Mesenchymal stem cell (in vitro differentiated cells and primary cell): Measurements from ENCODE around the gene UBE2F.

Experiments
- DNase-seq: peaks from one replicate; pipeline ENCODE4 v3.0.0-alpha.2; 2013
- H2AFZ ChIP-seq: one replicate; pipeline ENCODE4 v1.6.1; 2013; ENCODE audit warnings: low read depth, mild to moderate bottlenecking, control low read depth, inconsistent platforms, low read length, moderate library complexity
- H2AK5ac ChIP-seq: 2 replicates; pipeline ENCODE4 v1.6.1; 2013; ENCODE audit warnings: low read length, moderate library complexity, mild to moderate bottlenecking, inconsistent platforms; ENCODE audit not compliant: severe bottlenecking
- H2BK120ac ChIP-seq: one replicate; pipeline ENCODE4 v1.6.1; 2013; ENCODE audit warnings: low read depth, mild to moderate bottlenecking, inconsistent platforms, low read length, moderate library complexity
- H2BK12ac ChIP-seq, 2 experiments: one replicate each; pipeline ENCODE4 v1.6.1; 2013; ENCODE audit warnings: inconsistent platforms in 2 of 2, low read length in 2 of 2, mild to moderate bottlenecking in 2 of 2, moderate library complexity in 2 of 2, control low read depth in 1 of 2
- H2BK15ac ChIP-seq: one replicate; pipeline ENCODE4 v1.6.1; 2013; ENCODE audit warnings: mild to moderate bottlenecking, low read depth, inconsistent platforms; ENCODE audit not compliant: poor library complexity, severe bottlenecking
- H2BK5ac ChIP-seq: 2 replicates; pipeline ENCODE4 v1.6.1; 2013; ENCODE audit warnings: low read depth, mild to moderate bottlenecking, low read length, control low read depth, inconsistent platforms; ENCODE audit not compliant: poor library complexity, severe bottlenecking
- H3K14ac ChIP-seq, 2 experiments: one replicate each; pipeline ENCODE4 v1.6.1; 2013; ENCODE audit warnings: inconsistent platforms in 2 of 2, low read length in 2 of 2, control low read depth in 1 of 2, mild to moderate bottlenecking in 1 of 2, moderate library complexity in 1 of 2
- H3K18ac ChIP-seq, 2 experiments: one replicate each; pipeline ENCODE4 v1.6.1; 2013; ENCODE audit warnings: inconsistent platforms in 2 of 2, low read length in 2 of 2, control low read depth in 1 of 2, low read depth in 1 of 2, mild to moderate bottlenecking in 1 of 2
- H3K23ac ChIP-seq, 2 experiments: one replicate each; pipeline ENCODE4 v1.6.1; 2013; ENCODE audit warnings: inconsistent platforms in 2 of 2, low read length in 2 of 2, mild to moderate bottlenecking in 2 of 2, moderate library complexity in 2 of 2, control low read depth in 1 of 2
- H3K27ac ChIP-seq: 2 replicates; pipeline ENCODE4 v1.5.1; 2013; ENCODE audit warnings: mild to moderate bottlenecking, moderate library complexity, low read length, control low read depth, inconsistent platforms; ENCODE audit not compliant: poor library complexity, severe bottlenecking
- H3K27me3 ChIP-seq, 2 experiments: 2 replicates each; pipeline versions ENCODE4 v1.6.1 to v1.7.0; 2013; ENCODE audit warnings: low read length in 2 of 2, mild to moderate bottlenecking in 2 of 2, moderate library complexity in 2 of 2, control low read depth in 1 of 2, inconsistent platforms in 1 of 2; ENCODE audit not compliant: control insufficient read depth in 1 of 2, insufficient read depth in 1 of 2
- H3K36me3 ChIP-seq, 2 experiments: 2 replicates each; pipeline versions ENCODE4 v1.6.1 to v1.7.0; 2013; ENCODE audit warnings: low read length in 2 of 2, control low read depth in 1 of 2, inconsistent platforms in 1 of 2, low read depth in 1 of 2, mild to moderate bottlenecking in 1 of 2; ENCODE audit not compliant: insufficient read depth in 2 of 2, control insufficient read depth in 1 of 2
- H3K4ac ChIP-seq, 2 experiments: one replicate each; pipeline ENCODE4 v1.6.1; 2013; ENCODE audit warnings: inconsistent platforms in 2 of 2, low read length in 2 of 2, mild to moderate bottlenecking in 2 of 2, moderate library complexity in 2 of 2, control low read depth in 1 of 2, low read depth in 1 of 2
- H3K4me1 ChIP-seq: 2 replicates; pipeline ENCODE4 v1.6.1; 2013; ENCODE audit warnings: low read depth, low read length, control low read depth; ENCODE audit not compliant: control insufficient read depth, insufficient read depth
- H3K4me2 ChIP-seq: 2 replicates; pipeline ENCODE4 v1.6.1; 2013; ENCODE audit warnings: low read length, mild to moderate bottlenecking, inconsistent platforms; ENCODE audit not compliant: poor library complexity, severe bottlenecking
- H3K4me3 ChIP-seq, 2 experiments: 2 replicates each; pipeline versions ENCODE4 v1.5.1 to v1.7.0; 2013; ENCODE audit warnings: low read length in 2 of 2, mild to moderate bottlenecking in 2 of 2, control low read depth in 1 of 2, low read depth in 1 of 2; ENCODE audit not compliant: insufficient read depth in 1 of 2
- H3K79me1 ChIP-seq: replicated peaks from 2 replicates; pipeline ENCODE4 v1.6.1; 2013; ENCODE audit warnings: mild to moderate bottlenecking, control low read depth, low read length, inconsistent platforms; ENCODE audit not compliant: poor library complexity, severe bottlenecking
- H3K9ac ChIP-seq: 2 replicates; pipeline ENCODE4 v1.7.0; 2013; ENCODE audit warnings: mild to moderate bottlenecking, low read length, moderate library complexity
- H3K9me3 ChIP-seq: 2 replicates; pipeline ENCODE4 v1.7.0; 2013; ENCODE audit warnings: mild to moderate bottlenecking, low read length; ENCODE audit not compliant: control insufficient read depth
- H4K8ac ChIP-seq: one replicate; pipeline ENCODE4 v1.6.1; 2013; ENCODE audit warnings: inconsistent platforms, mild to moderate bottlenecking, low read length, moderate library complexity
- H4K91ac ChIP-seq: one replicate; pipeline ENCODE4 v1.6.1; 2013; ENCODE audit warnings: mild to moderate bottlenecking, low read length, inconsistent platforms
- WGBS: methylation state at CpG from one replicate; pipeline ENCODE4 v1.1.7; 2013; ENCODE audit warnings: mixed read lengths; 5-methylcytosine and 5-hydroxymethylcytosine counted together

The UBE2F gene

GRCh38 chr2:238019962-238020361 is 53.1 kb downstream of the UBE2F start:
- no peak for DNase-seq
- Histone ChIP-seq H3K36me3 (peaks cover 14 to 38% of the 10 kb centered on the region in 2 experiments), H2BK120ac (no peak overlapping the region), H3K4me1 (peaks cover 6% of the 10 kb centered on the region), H3K27ac (no peak overlapping the region), H3K79me1 (peaks cover 23% of the 10 kb centered on the region), H3K4me2 (no peak overlapping the region), H3K27me3 (no peaks in the 10 kb centered on the region), H3K9ac (no peak overlapping the region), H4K91ac (no peak overlapping the region), H3K23ac (no peak overlapping the region), H4K8ac (no peak overlapping the region), H2AFZ (no peak overlapping the region), H3K18ac (no peak overlapping the region), H2BK5ac (no peak overlapping the region), H3K14ac (no peak overlapping the region), H2BK15ac (no peak overlapping the region), H2BK12ac (no peak overlapping the region), H2AK5ac (no peak overlapping the region), H3K9me3 (no peaks in the 10 kb centered on the region), H3K4me3 (no peak overlapping the region), H3K4ac (no peak overlapping the region)
- WGBS: 100% methylated on average over 1 of the region's 2 CpGs

- no peak overlapping the region for H3K4me3 ChIP-seq
- H3K4me1 ChIP-seq: peaks cover 6% of the 10 kb centered on the region
- H3K4ac ChIP-seq: no peak overlapping the region
- no peaks in the 10 kb centered on the region for H3K27me3 ChIP-seq
- H3K9ac ChIP-seq: no peak overlapping the region
- 92% methylated on average over 9 of the region's 9 CpGs for WGBS
- no peak overlapping the region for H3K4me2 ChIP-seq
- DNase-seq: no peak
- no peak overlapping the region for H2BK12ac ChIP-seq
- H3K27ac ChIP-seq: no peak overlapping the region
- H2BK15ac ChIP-seq: no peak overlapping the region
- no peak overlapping the region for H2BK5ac ChIP-seq
- H3K18ac ChIP-seq: no peak overlapping the region
- no peaks in the 10 kb centered on the region for H3K9me3 ChIP-seq
- H3K14ac ChIP-seq: peak overlapping the region in 1 of 2 experiments; percentile 79
- H2BK120ac ChIP-seq: no peak overlapping the region
- H4K8ac ChIP-seq: no peak overlapping the region
- H4K91ac ChIP-seq: peak overlapping the region; percentile 5
- peaks cover 25% of the 10 kb centered on the region for H3K79me1 ChIP-seq
- no peak overlapping the region for H3K23ac ChIP-seq
- no peak overlapping the region for H2AK5ac ChIP-seq
- H3K36me3 ChIP-seq: peaks cover 21 to 46% of the 10 kb centered on the region in 2 experiments
- H2AFZ ChIP-seq: no peak overlapping the region
Observed at GRCh38 chr2:238020816-238021215, 54.0 kb downstream of the UBE2F start.

DNA sequence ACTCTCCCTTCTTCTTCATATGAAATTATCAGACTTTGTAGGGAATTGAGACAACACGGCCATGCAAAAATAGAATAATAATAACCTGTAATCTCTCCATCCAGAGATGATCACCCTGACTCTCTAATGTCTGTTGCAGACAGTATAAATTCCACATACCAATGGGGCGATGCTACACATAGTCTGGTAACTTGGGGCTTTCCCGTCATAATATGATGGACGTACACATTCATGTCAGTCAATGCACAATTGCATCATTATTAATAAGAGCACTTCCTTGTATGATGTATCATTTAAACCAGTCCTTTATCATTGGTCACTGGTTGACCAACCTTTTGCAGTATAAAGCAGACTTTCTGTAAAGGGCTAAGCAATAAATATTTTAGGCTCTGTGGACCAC is 54.5 kb downstream of the UBE2F start:
- no peak overlapping the region for H3K4ac ChIP-seq

DNA sequence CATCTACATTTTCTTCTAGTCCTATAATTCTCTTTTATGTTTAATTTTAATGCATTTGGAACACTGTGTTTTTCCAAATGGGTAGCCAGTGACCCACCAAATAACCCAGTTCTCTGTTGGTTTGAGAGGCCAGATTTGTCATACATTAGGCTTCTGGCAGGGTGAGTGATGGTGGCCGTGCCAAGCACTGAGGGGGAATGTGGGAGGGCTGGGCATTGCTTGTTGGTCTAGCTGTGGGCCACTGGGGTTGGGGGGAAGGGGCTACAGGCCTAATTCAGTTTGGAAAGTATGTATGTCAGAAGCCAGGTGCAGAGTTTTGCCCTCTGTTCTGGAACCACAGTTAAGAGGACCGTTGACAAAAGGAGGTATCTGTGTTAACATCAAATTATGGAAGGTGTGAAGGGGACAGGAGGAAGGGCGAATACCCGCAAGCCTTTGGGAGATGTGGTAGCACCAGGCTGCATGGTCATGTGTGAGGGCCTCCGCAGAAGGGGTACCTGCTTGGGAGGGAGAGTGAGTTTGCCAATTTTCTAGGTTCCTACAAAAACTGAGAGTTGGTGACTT is 55.9 kb downstream of the UBE2F start:
- Histone ChIP-seq H3K27me3 (no peaks in the 10 kb centered on the region), H2BK120ac (no peak overlapping the region), H3K9ac (no peak overlapping the region), H2BK5ac (no peak overlapping the region), H3K4me1 (peaks cover 6% of the 10 kb centered on the region), H4K8ac (no peak overlapping the region), H3K4me2 (no peak overlapping the region), H3K4me3 (no peak overlapping the region), H3K36me3 (peaks cover 22 to 53% of the 10 kb centered on the region in 2 experiments), H2BK15ac (no peak overlapping the region), H2AK5ac (no peak overlapping the region), H3K9me3 (no peaks in the 10 kb centered on the region), H2AFZ (no peak overlapping the region), H3K79me1 (peaks cover 20% of the 10 kb centered on the region), H3K23ac (no peak overlapping the region), H3K4ac (no peak overlapping the region), H3K14ac (no peak overlapping the region), H3K27ac (no peak overlapping the region), H4K91ac (no peak overlapping the region), H3K18ac (no peak overlapping the region), H2BK12ac (no peak overlapping the region)
- no peak for DNase-seq
- WGBS: 98% methylated on average over 5 of the region's 5 CpGs

More for the DNA sequence above, 54.5 kb downstream of the UBE2F start:
- H2BK15ac ChIP-seq: no peak overlapping the region
- H3K4me3 ChIP-seq: no peak overlapping the region
- DNase-seq: peak; percentile 7
- H2BK12ac ChIP-seq: no peak overlapping the region
- H3K4me1 ChIP-seq: peaks cover 6% of the 10 kb centered on the region
- H2BK5ac ChIP-seq: no peak overlapping the region
- no peaks in the 10 kb centered on the region for H3K27me3 ChIP-seq
- H4K91ac ChIP-seq: no peak overlapping the region
- H3K14ac ChIP-seq: no peak overlapping the region
- no peak overlapping the region for H2AK5ac ChIP-seq
- H3K9ac ChIP-seq: no peak overlapping the region
- H3K36me3 ChIP-seq: peaks cover 21 to 47% of the 10 kb centered on the region in 2 experiments
- no peak overlapping the region for H2AFZ ChIP-seq
- H4K8ac ChIP-seq: no peak overlapping the region
- H3K4me2 ChIP-seq: no peak overlapping the region
- H3K9me3 ChIP-seq: no peaks in the 10 kb centered on the region
- H3K79me1 ChIP-seq: peaks cover 23% of the 10 kb centered on the region
- H3K23ac ChIP-seq: no peak overlapping the region
- H2BK120ac ChIP-seq: no peak overlapping the region
- 86% methylated on average over 3 of the region's 4 CpGs for WGBS
- H3K18ac ChIP-seq: no peak overlapping the region
- no peak overlapping the region for H3K27ac ChIP-seq
